ENCODE data around the gene ROMO1. TPM values are rescaled to one million over a fixed set of nuclear protein-coding genes. Genes with fewer than 3 reads are reported as not detected.

Gene ROMO1
- 10 to 100 TPM; 38.3 to 49.7 (median 40.5) TPM for total RNA-seq
- total RNA-seq (2013) = 47.3 TPM

- no peaks in the 10 kb centered on the region for H3K27me3 Mint-ChIP-seq (ENCODE audit: low read depth in 2 of 2)
- H3K4me1 Mint-ChIP-seq = peaks cover 41 to 53% of the 10 kb centered on the region in 2 donors
- H3K9me3 ChIP-seq (ENCODE audit: control insufficient read depth, insufficient read depth, low read length) = no peaks in the 10 kb centered on the region
- intact Hi-C loops (cut with micrococcal nuclease) = loop anchor here (1.0 to 5.0 kb wide), 2 partner anchors 37 to 98 kb away; partner anchors contain the start of genes CPNE1 and RBM12
- no peaks in the 10 kb centered on the region for H3K27me3 ChIP-seq (ENCODE audit: control insufficient read depth, insufficient read depth, low read length)
- H3K4me3 Mint-ChIP-seq = peak within 1 kb of the TSS; percentile 99
- no peaks in the 10 kb centered on the region for H3K9me3 Mint-ChIP-seq
- peaks cover 12% of the 10 kb centered on the region for H3K36me3 Mint-ChIP-seq
- peaks cover 12% of the 10 kb centered on the region for H3K4me1 ChIP-seq (ENCODE audit: control insufficient read depth, insufficient read depth, low read length)
- H3K27ac ChIP-seq (ENCODE audit: low read length) = peak within 1 kb of the TSS; percentile 93
- H3K4me3 ChIP-seq (ENCODE audit: low read length) = peak within 1 kb of the TSS; percentile 95
- peak within 1 kb of the TSS; percentile 89 to 96 for H3K27ac Mint-ChIP-seq
- whole genome bisulfite sequencing (ENCODE audit: insufficient coverage) = under 1% methylated on average over 81 of the region's 81 CpGs
- H3K36me3 ChIP-seq (ENCODE audit: control insufficient read depth, insufficient read depth, low read length) = peaks cover 35% of the 10 kb centered on the region
- DNase-seq = peak; percentile 80 to 94
- TF ChIP-seq CTCF (IDR thresholded peaks at IDR 0.05) = peak; percentile 24
- peak; percentile 86 to 93 (median 89) for ATAC-seq
These were observed at the start of gene ROMO1, which contains the start of gene NFS1 for GRCh38 chr20:35699127-35699956. Gene ROMO1 (plus strand): TSS chr20:35699405. CDS start chr20:35699633, 228 bp downstream. Gene NFS1 (minus strand): TSS chr20:35699352. CDS start chr20:35699288, 64 bp downstream.

- TF ChIP-seq CTCF (IDR thresholded peaks at IDR 0.05) = no peak
- Mint-ChIP-seq H3K27me3 (ENCODE audit: low read depth in 2 of 2) (no peaks in the 10 kb centered on the region), H3K36me3 (no peaks in the 10 kb centered on the region), H3K4me3 (no peak overlapping the region), H3K9me3 (no peaks in the 10 kb centered on the region), H3K27ac (peak overlapping the region; percentile 37 to 81), H3K4me1 (peaks cover 40 to 42% of the 10 kb centered on the region in 2 donors)
- DNase-seq (no peak), ATAC-seq (no peak)
- H3K4me1 ChIP-seq (ENCODE audit: control insufficient read depth, insufficient read depth, low read length) = peaks cover 7% of the 10 kb centered on the region
- no peaks in the 10 kb centered on the region for H3K27me3 ChIP-seq (ENCODE audit: control insufficient read depth, insufficient read depth, low read length)
- no peaks in the 10 kb centered on the region for H3K9me3 ChIP-seq (ENCODE audit: control insufficient read depth, insufficient read depth, low read length)
- no peak overlapping the region for H3K4me3 ChIP-seq (ENCODE audit: low read length)
- no CpG with 5 or more reads among the region's 3 CpGs for WGBS (ENCODE audit: insufficient coverage)
- intact Hi-C loops (cut with micrococcal nuclease) = no loop called here
- H3K27ac ChIP-seq (ENCODE audit: low read length) = no peak overlapping the region
- H3K36me3 ChIP-seq (ENCODE audit: control insufficient read depth, insufficient read depth, low read length) = peaks cover 48% of the 10 kb centered on the region
These were observed 48.6 kb upstream of the ROMO1 start for GRCh38 chr20:35650632-35651031.

GRCh38 chr20:35651958-35652357 is 47.2 kb upstream of the ROMO1 start:
- no peak for DNase-seq
- H3K27me3 ChIP-seq (ENCODE audit: control insufficient read depth, insufficient read depth, low read length) = no peaks in the 10 kb centered on the region
- no peaks in the 10 kb centered on the region for H3K27me3 Mint-ChIP-seq (ENCODE audit: low read depth in 2 of 2)
- no peaks in the 10 kb centered on the region for H3K36me3 Mint-ChIP-seq
- H3K4me1 Mint-ChIP-seq = peaks cover 45 to 46% of the 10 kb centered on the region in 2 donors
- no peak for ATAC-seq
- peaks cover 6% of the 10 kb centered on the region for H3K4me1 ChIP-seq (ENCODE audit: control insufficient read depth, insufficient read depth, low read length)
- no peaks in the 10 kb centered on the region for H3K9me3 ChIP-seq (ENCODE audit: control insufficient read depth, insufficient read depth, low read length)
- H3K9me3 Mint-ChIP-seq = no peaks in the 10 kb centered on the region
- peaks cover 54% of the 10 kb centered on the region for H3K36me3 ChIP-seq (ENCODE audit: control insufficient read depth, insufficient read depth, low read length)
- no peak overlapping the region for H3K27ac ChIP-seq (ENCODE audit: low read length)
- H3K4me3 ChIP-seq (ENCODE audit: low read length) = no peak overlapping the region
- no peak for TF ChIP-seq CTCF (IDR thresholded peaks at IDR 0.05)
- H3K4me3 Mint-ChIP-seq = no peak overlapping the region
- H3K27ac Mint-ChIP-seq = peak overlapping the region; percentile 37 to 81
- intact Hi-C loops (cut with micrococcal nuclease) = no loop called here
